Trophoblast cell (in vitro differentiated cells and primary cell): Measurements from ENCODE around the gene MFSD6.
A peak's percentile ranks its signal among the peaks of the same experiment; 100 is the strongest.

Experiments
- DNase-seq, 2 donors: peaks; one replicate each; pipeline ENCODE4 v3.0.0-alpha.2; 2016
- H2AFZ ChIP-seq: 2 replicates; pipeline ENCODE4 v1.6.1; 2013; ENCODE audit warnings: low read length, moderate library complexity, mild to moderate bottlenecking; ENCODE audit not compliant: insufficient read depth, poor library complexity
- H2AK5ac ChIP-seq: 2 replicates; pipeline ENCODE4 v1.6.1; 2013; ENCODE audit warnings: mild to moderate bottlenecking, low read length
- H2BK120ac ChIP-seq: 2 replicates; pipeline ENCODE4 v1.6.1; 2013; ENCODE audit warnings: low read length, mild to moderate bottlenecking, moderate library complexity; ENCODE audit not compliant: insufficient read depth, poor library complexity
- H2BK12ac ChIP-seq: 2 replicates; pipeline ENCODE4 v1.6.1; 2013; ENCODE audit warnings: mild to moderate bottlenecking, low read length, moderate library complexity
- H2BK5ac ChIP-seq: 2 replicates; pipeline ENCODE4 v1.6.1; 2013; ENCODE audit warnings: low read length, low read depth, moderate library complexity, mild to moderate bottlenecking; ENCODE audit not compliant: poor library complexity
- H3K14ac ChIP-seq: 2 replicates; pipeline ENCODE4 v1.6.1; 2013; ENCODE audit warnings: mild to moderate bottlenecking, low read length
- H3K18ac ChIP-seq: 2 replicates; pipeline ENCODE4 v1.6.1; 2013; ENCODE audit warnings: mild to moderate bottlenecking, low read length
- H3K23ac ChIP-seq: 2 replicates; pipeline ENCODE4 v1.6.1; 2013; ENCODE audit warnings: low read length
- H3K27ac ChIP-seq: 2 replicates; pipeline ENCODE4 v1.5.1; 2013; ENCODE audit warnings: low read depth, mild to moderate bottlenecking, inconsistent platforms, low read length, moderate library complexity
- H3K27me3 ChIP-seq: 2 replicates; pipeline ENCODE4 v1.6.1; 2013; ENCODE audit warnings: inconsistent platforms, mild to moderate bottlenecking, low read length, moderate library complexity; ENCODE audit not compliant: insufficient read depth
- H3K36me3 ChIP-seq, 2 experiments: 1 replicate in 1 of 2; 2 replicates in 1 of 2; pipeline ENCODE4 v1.6.1; 2013; ENCODE audit warnings: low read length in 2 of 2, mild to moderate bottlenecking in 2 of 2, moderate library complexity in 1 of 2; ENCODE audit not compliant: insufficient read depth in 2 of 2, control insufficient read depth in 1 of 2
- H3K4ac ChIP-seq: 2 replicates; pipeline ENCODE4 v1.6.1; 2013; ENCODE audit warnings: low read depth, mild to moderate bottlenecking, low read length, moderate library complexity
- H3K4me1 ChIP-seq, 2 experiments: 1 replicate in 1 of 2; 2 replicates in 1 of 2; pipeline ENCODE4 v1.6.1; 2013; ENCODE audit warnings: low read length in 2 of 2, mild to moderate bottlenecking in 2 of 2, moderate library complexity in 1 of 2; ENCODE audit not compliant: insufficient read depth in 2 of 2, control insufficient read depth in 1 of 2
- H3K4me2 ChIP-seq: 2 replicates; pipeline ENCODE4 v1.6.1; 2013; ENCODE audit warnings: inconsistent platforms, mild to moderate bottlenecking, low read length, moderate library complexity
- H3K4me3 ChIP-seq: 2 replicates; pipeline ENCODE4 v1.5.1; 2013; ENCODE audit warnings: mild to moderate bottlenecking, low read depth, low read length, inconsistent platforms
- H3K79me1 ChIP-seq: one replicate; pipeline ENCODE4 v1.6.1; 2013; ENCODE audit warnings: low read length
- H3K79me2 ChIP-seq: 2 replicates; pipeline ENCODE4 v1.6.1; 2013; ENCODE audit warnings: low read length, mild to moderate bottlenecking; ENCODE audit not compliant: control insufficient read depth, insufficient read depth, poor library complexity
- H3K9ac ChIP-seq: 2 replicates; pipeline ENCODE4 v1.6.1; 2013; ENCODE audit warnings: mild to moderate bottlenecking, low read length
- H3K9me3 ChIP-seq: 2 replicates; pipeline ENCODE4 v1.6.1; 2013; ENCODE audit warnings: low read depth, mild to moderate bottlenecking, control low read depth, inconsistent platforms, low read length; ENCODE audit not compliant: insufficient read depth
- H4K12ac ChIP-seq: 2 replicates; pipeline ENCODE4 v1.6.1; 2013; ENCODE audit warnings: low read depth, mild to moderate bottlenecking, low read length, moderate library complexity
- H4K8ac ChIP-seq: 2 replicates; pipeline ENCODE4 v1.6.1; 2013; ENCODE audit warnings: low read depth, mild to moderate bottlenecking, low read length, moderate library complexity
- H4K91ac ChIP-seq: one replicate; pipeline ENCODE4 v1.6.1; 2013; ENCODE audit warnings: low read depth, mild to moderate bottlenecking, low read length, moderate library complexity
- WGBS: extraction: QIAGEN DNeasy Blood & Tissue Kit; methylation state at CpG from one replicate; pipeline ENCODE4 v1.1.7; 2013; ENCODE audit warnings: missing lambda C conversion rate; ENCODE audit not compliant: insufficient read length, insufficient coverage; ENCODE audit errors: extremely low coverage; 5-methylcytosine and 5-hydroxymethylcytosine counted together

The MFSD6 gene

GRCh38 chr2:190482451-190482850, 74.3 kb downstream of the MFSD6 start:
- DNase-seq = peak; percentile 45 to 87
- Histone ChIP-seq H2BK120ac (no peak overlapping the region), H2AFZ (no peak overlapping the region), H3K23ac (no peak overlapping the region), H3K79me2 (no peaks in the 10 kb centered on the region), H3K9ac (no peak overlapping the region), H3K4ac (no peak overlapping the region), H3K9me3 (no peaks in the 10 kb centered on the region), H3K4me2 (no peak overlapping the region), H3K18ac (no peak overlapping the region), H3K4me3 (no peak overlapping the region), H2AK5ac (no peak overlapping the region), H4K91ac (no peak overlapping the region), H4K8ac (no peak overlapping the region), H3K14ac (no peak overlapping the region), H3K79me1 (no peaks in the 10 kb centered on the region), H2BK5ac (no peak overlapping the region), H2BK12ac (no peak overlapping the region), H3K36me3 (no peaks in the 10 kb centered on the region), H4K12ac (no peak overlapping the region), H3K27ac (no peak overlapping the region), H3K27me3 (no peaks in the 10 kb centered on the region), H3K4me1 (no peaks in the 10 kb centered on the region)

DNA sequence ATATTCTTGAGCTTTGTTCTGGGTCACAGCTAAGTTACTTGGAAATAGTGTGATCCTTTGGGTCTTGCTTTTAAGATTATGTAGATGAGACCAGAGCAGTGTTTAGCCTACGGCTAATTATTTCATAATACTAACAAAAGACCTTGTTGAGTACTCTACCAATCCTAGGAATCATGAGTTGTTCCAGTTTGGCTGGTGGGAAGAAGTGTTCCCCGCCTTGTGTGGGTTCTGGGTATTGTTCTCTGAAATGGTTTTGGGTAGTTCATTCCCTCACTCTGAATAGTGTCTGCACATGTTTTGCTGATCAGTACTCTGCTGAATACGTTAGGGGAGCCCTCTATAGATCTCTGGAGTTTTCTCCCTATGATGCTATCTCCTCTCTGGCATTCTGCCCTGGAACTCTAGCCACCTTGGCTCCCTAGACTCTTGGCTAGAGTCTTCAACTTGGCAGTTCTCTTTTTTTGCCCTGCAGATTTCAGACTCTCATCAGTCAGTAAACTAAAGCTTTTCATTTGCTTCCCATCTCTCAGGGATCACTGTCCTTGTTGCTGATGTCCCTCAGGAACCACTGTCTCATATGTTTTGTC, 78.0 kb downstream of the MFSD6 start:
- no peak overlapping the region for H2BK12ac ChIP-seq
- H4K8ac ChIP-seq = no peak overlapping the region
- H3K4me2 ChIP-seq = no peak overlapping the region
- no peak overlapping the region for H3K23ac ChIP-seq
- DNase-seq = peak in 1 of 2 donors; percentile 25
- H3K79me1 ChIP-seq = no peaks in the 10 kb centered on the region
- H2BK120ac ChIP-seq = no peak overlapping the region
- WGBS = no CpG with 5 or more reads among the region's 3 CpGs
- no peak overlapping the region for H3K14ac ChIP-seq
- H3K4me3 ChIP-seq = no peak overlapping the region
- no peak overlapping the region for H4K12ac ChIP-seq
- no peak overlapping the region for H3K18ac ChIP-seq
- H2AK5ac ChIP-seq = no peak overlapping the region
- no peaks in the 10 kb centered on the region for H3K36me3 ChIP-seq
- no peak overlapping the region for H3K9ac ChIP-seq
- H3K9me3 ChIP-seq = no peaks in the 10 kb centered on the region
- H2BK5ac ChIP-seq = no peak overlapping the region
- no peak overlapping the region for H4K91ac ChIP-seq
- no peak overlapping the region for H3K27ac ChIP-seq
- peaks cover 0 to 3% of the 10 kb centered on the region in 2 experiments for H3K4me1 ChIP-seq
- no peaks in the 10 kb centered on the region for H3K79me2 ChIP-seq
- H2AFZ ChIP-seq = no peak overlapping the region
- H3K4ac ChIP-seq = no peak overlapping the region
- no peaks in the 10 kb centered on the region for H3K27me3 ChIP-seq

DNA sequence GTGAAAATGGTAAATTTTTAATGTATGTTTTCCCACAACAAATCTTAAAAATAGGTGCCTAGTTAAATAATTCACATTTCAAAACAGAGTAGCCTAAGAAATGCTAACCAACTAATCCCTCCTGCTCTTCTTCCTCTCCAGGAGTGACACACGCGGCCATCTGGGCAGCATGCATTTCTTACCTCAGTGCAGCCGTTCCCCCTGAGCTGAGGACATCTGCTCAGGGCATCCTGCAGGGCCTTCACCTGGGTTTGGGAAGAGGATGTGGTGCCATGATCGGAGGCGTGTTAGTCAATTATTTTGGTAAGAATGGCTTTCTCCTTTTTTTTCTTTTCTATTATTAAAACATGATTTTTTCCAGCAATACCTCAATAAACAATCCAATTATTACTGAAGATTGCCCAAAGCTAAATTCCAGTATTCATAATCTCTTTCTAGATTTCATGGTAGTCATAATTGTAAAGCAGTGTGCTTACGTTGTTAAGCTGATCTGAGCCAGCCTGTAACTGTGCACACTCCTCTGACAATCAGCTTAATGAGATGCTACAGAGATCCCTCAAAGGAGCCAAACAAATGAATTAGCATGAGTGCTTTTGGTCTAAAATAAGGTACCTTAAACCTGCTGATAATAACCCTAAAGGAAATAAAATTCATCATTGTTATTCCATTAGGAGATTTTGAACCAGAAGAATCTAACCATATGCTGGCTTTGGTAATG, 80.5 kb downstream of the MFSD6 start:
- H3K27me3 ChIP-seq = no peaks in the 10 kb centered on the region
- H3K9me3 ChIP-seq = no peaks in the 10 kb centered on the region
- no peak overlapping the region for H3K4me3 ChIP-seq
- H3K79me1 ChIP-seq = no peaks in the 10 kb centered on the region
- H3K14ac ChIP-seq = no peak overlapping the region
- no peaks in the 10 kb centered on the region for H3K36me3 ChIP-seq
- no peak overlapping the region for H3K18ac ChIP-seq
- no peak overlapping the region for H4K8ac ChIP-seq
- H2BK5ac ChIP-seq = no peak overlapping the region
- no peak overlapping the region for H2AFZ ChIP-seq
- no peak overlapping the region for H2BK12ac ChIP-seq
- no peak overlapping the region for H4K91ac ChIP-seq
- H2BK120ac ChIP-seq = no peak overlapping the region
- no peak overlapping the region for H3K4ac ChIP-seq
- H2AK5ac ChIP-seq = no peak overlapping the region
- H3K4me2 ChIP-seq = no peak overlapping the region
- H3K9ac ChIP-seq = no peak overlapping the region
- H3K27ac ChIP-seq = no peak overlapping the region
- no peak overlapping the region for H4K12ac ChIP-seq
- peaks cover 0 to 3% of the 10 kb centered on the region in 2 experiments for H3K4me1 ChIP-seq
- WGBS = no CpG with 5 or more reads among the region's 6 CpGs
- H3K23ac ChIP-seq = no peak overlapping the region
- H3K79me2 ChIP-seq = no peaks in the 10 kb centered on the region
- no peak for DNase-seq

DNA sequence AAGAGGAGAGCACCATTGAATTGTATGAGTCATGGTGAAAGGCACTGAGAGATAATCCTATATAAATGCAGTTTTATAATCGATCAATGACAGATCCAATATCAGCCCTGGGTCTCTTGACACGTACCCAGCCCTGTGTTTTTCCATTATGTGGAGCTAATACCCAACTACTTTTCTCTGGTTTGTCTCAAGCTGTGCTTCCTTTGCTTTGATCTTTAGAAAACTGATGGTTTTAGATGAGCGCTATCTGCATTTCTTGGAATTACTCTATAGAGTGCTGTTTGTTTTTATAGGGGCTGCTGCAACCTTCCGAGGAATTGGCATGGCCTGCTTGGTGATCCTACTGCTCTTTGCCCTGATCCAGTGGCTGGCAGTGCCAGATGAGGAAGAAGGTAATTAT, 81.3 kb downstream of the MFSD6 start:
- Histone ChIP-seq H3K27me3 (no peaks in the 10 kb centered on the region), H3K14ac (no peak overlapping the region), H3K36me3 (no peaks in the 10 kb centered on the region), H2BK120ac (no peak overlapping the region), H3K79me2 (no peaks in the 10 kb centered on the region), H3K9ac (no peak overlapping the region), H3K4me2 (no peak overlapping the region), H3K4me3 (no peak overlapping the region), H4K91ac (no peak overlapping the region), H2AFZ (no peak overlapping the region), H2BK12ac (no peak overlapping the region), H4K12ac (no peak overlapping the region), H4K8ac (no peak overlapping the region), H2AK5ac (no peak overlapping the region), H3K79me1 (no peaks in the 10 kb centered on the region), H3K23ac (no peak overlapping the region), H2BK5ac (no peak overlapping the region), H3K9me3 (no peaks in the 10 kb centered on the region), H3K27ac (no peak overlapping the region), H3K4me1 (peaks cover 0 to 3% of the 10 kb centered on the region in 2 experiments), H3K18ac (no peak overlapping the region), H3K4ac (no peak overlapping the region)
- no peak for DNase-seq
- WGBS = no CpG with 5 or more reads among the region's 4 CpGs
